Ecto neural progenitor cell (in vitro differentiated cells): Measurements from ENCODE around the gene ZNF709.
"Not testable (repeated sequence)": the region's sequence is repeated elsewhere in the genome, so short reads cannot be mapped to it uniquely, and the experiment has no call there.

ENCODE experiments used
- DNase-seq: peaks from one replicate; pipeline ENCODE4 v3.0.0-alpha.2; 2018; ENCODE audit warnings: low spot score

Gene ZNF709

GRCh38 chr19:12484371-12485051 lies at the start of gene ZNF709:
ZNF709 (minus strand) TSS chr19:12484816; CDS start chr19:12484657, 159 bp downstream.
- peak; percentile 96 for DNase-seq

- DNase-seq = no peak
Observed at GRCh38 chr19:12527034-12527836, 42.6 kb upstream of the ZNF709 start.

GRCh38 chr19:12526542-12526941 lies 41.9 kb upstream of the ZNF709 start:
- DNase-seq = no peak

GRCh38 chr19:12521996-12522395 lies 37.4 kb upstream of the ZNF709 start:
- no peak for DNase-seq

- no peak for DNase-seq
Observed at GRCh38 chr19:12513531-12514061, 29.0 kb upstream of the ZNF709 start.

- no peak for DNase-seq
Observed at GRCh38 chr19:12497032-12497431, 12.4 kb upstream of the ZNF709 start.

- DNase-seq = no peak
Observed at GRCh38 chr19:12496480-12496879, 11.9 kb upstream of the ZNF709 start.

GRCh38 chr19:12495002-12495802 lies 10.6 kb upstream of the ZNF709 start:
- DNase-seq = peak; percentile 94

GRCh38 chr19:12494260-12494860 lies 9.7 kb upstream of the ZNF709 start:
- no peak for DNase-seq

- DNase-seq = not testable (repeated sequence)
Observed at GRCh38 chr19:12486265-12486783, 1.7 kb upstream of the ZNF709 start.

- DNase-seq = no peak
Observed at GRCh38 chr19:12485571-12485970, 955 bp upstream of the ZNF709 start.

- no peak for DNase-seq
Observed at GRCh38 chr19:12485052-12485416, 418 bp upstream of the ZNF709 start.

- no peak for DNase-seq
Observed at GRCh38 chr19:12484011-12484370, 625 bp downstream of the ZNF709 start.

- no peak for DNase-seq
Observed at GRCh38 chr19:12482509-12482886, 2.1 kb downstream of the ZNF709 start.

GRCh38 chr19:12481781-12482508 lies 2.7 kb downstream of the ZNF709 start:
- DNase-seq = no peak

- DNase-seq = no peak
Observed at GRCh38 chr19:12478234-12478941, 6.2 kb downstream of the ZNF709 start.

- DNase-seq = not testable (repeated sequence)
Observed at GRCh38 chr19:12467651-12468050, 17.0 kb downstream of the ZNF709 start.

- no peak for DNase-seq
Observed at GRCh38 chr19:12465211-12465610, 19.4 kb downstream of the ZNF709 start.

GRCh38 chr19:12464769-12465168 lies 19.8 kb downstream of the ZNF709 start:
- DNase-seq = no peak

GRCh38 chr19:12464139-12464538 lies 20.5 kb downstream of the ZNF709 start:
- DNase-seq = not testable (repeated sequence)
